ENCODE measurements around the gene COL1A1.
A peak's percentile ranks its signal among the peaks of the same experiment; 100 is the strongest.

Gene COL1A1

DNA sequence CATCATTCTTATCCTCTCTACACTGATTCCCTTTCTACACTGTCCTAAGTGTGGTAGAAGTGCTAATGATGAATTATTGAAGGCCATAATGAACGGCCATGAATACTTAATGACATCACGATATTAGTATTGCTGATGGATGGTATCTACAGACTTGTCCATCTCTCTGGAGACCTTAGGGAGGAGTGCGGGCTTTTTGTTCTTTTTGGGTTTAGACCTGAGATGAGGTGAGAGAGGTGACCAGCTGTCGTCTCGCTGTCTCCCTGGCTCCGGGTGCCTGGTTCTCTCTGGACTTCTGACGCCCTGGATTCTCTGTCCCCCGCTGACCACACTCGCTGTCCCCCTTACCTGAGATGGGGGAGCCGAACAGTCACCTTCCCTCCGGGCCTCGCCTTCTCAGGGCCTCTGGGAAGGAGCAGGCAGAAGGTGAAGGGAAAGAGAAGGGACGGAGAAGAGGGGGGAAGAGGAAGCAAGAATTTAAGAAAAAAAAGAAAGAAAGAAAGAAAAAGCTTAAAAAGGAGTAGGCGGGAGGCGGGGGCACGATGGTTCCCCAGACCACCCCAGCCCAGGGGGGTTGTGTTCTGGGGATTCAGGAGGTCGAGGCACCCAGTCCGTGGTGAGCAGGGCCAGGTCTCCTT is 18.5 kb downstream of the COL1A1 start:
- no peak for TF ChIP-seq ZFP3 (CRISPR knock-in tag; IDR thresholded peaks at IDR 0.05)

DNA sequence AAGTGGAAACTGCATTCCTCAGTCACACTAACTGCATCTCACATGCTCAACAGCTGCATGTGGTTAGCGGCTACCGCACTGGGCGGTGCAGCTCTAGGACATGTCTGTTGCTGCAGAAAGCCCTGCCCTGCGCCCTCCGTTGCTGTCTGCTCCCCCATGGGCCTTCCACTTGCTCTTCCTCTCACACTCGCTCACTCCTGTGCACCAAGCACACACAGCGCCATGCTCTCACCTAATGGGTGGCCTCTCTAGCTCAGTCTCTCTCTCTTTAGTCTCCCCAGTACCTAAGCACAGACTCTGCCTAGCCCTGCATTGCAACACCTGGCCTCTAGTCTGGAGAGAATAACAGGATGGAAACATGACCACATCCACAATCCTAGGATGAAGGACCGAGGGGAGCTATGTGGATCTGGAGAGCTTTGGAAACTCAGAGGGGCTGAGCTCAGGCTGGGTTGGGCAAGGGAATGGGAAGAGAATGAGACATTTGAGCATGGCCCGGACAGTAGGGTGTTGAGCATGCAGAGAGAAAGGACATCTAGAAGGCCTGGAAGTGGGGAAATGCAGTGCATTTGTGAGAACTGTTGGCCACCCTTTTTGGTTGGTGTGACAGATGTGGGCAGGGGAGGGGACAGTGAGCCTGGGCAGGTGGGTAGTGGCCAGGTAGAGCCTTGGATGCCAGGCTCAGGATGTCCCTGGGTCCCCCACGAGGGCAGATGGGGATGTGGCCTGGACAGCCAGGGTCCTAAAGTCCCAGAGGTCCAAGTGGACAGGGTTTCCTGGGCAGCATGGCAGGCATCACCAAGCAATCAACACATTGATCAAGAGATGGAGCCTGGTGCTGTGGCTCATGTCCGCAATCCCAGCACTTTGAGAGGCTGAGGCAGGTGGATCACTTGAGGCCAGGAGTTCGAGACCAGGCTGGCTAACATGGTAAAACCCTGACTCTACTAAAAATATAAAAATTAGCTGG is 19.6 kb downstream of the COL1A1 start:
- TF ChIP-seq RARB (CRISPR knock-in tag; IDR thresholded peaks at IDR 0.05), result no peak
- TF ChIP-seq, protein P1, sequence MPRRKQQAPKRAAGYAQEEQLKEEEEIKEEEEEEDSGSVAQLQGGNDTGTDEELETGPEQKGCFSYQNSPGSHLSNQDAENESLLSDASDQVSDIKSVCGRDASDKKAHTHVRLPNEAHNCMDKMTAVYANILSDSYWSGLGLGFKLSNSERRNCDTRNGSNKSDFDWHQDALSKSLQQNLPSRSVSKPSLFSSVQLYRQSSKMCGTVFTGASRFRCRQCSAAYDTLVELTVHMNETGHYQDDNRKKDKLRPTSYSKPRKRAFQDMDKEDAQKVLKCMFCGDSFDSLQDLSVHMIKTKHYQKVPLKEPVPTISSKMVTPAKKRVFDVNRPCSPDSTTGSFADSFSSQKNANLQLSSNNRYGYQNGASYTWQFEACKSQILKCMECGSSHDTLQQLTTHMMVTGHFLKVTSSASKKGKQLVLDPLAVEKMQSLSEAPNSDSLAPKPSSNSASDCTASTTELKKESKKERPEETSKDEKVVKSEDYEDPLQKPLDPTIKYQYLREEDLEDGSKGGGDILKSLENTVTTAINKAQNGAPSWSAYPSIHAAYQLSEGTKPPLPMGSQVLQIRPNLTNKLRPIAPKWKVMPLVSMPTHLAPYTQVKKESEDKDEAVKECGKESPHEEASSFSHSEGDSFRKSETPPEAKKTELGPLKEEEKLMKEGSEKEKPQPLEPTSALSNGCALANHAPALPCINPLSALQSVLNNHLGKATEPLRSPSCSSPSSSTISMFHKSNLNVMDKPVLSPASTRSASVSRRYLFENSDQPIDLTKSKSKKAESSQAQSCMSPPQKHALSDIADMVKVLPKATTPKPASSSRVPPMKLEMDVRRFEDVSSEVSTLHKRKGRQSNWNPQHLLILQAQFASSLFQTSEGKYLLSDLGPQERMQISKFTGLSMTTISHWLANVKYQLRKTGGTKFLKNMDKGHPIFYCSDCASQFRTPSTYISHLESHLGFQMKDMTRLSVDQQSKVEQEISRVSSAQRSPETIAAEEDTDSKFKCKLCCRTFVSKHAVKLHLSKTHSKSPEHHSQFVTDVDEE (CRISPR knock-in tag; IDR thresholded peaks at IDR 0.05), result no peak
- TF ChIP-seq, protein P2, sequence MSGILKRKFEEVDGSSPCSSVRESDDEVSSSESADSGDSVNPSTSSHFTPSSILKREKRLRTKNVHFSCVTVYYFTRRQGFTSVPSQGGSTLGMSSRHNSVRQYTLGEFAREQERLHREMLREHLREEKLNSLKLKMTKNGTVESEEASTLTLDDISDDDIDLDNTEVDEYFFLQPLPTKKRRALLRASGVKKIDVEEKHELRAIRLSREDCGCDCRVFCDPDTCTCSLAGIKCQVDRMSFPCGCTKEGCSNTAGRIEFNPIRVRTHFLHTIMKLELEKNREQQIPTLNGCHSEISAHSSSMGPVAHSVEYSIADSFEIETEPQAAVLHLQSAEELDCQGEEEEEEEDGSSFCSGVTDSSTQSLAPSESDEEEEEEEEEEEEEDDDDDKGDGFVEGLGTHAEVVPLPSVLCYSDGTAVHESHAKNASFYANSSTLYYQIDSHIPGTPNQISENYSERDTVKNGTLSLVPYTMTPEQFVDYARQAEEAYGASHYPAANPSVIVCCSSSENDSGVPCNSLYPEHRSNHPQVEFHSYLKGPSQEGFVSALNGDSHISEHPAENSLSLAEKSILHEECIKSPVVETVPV (CRISPR knock-in tag; IDR thresholded peaks at IDR 0.05), result no peak
- TF ChIP-seq, protein P3, sequence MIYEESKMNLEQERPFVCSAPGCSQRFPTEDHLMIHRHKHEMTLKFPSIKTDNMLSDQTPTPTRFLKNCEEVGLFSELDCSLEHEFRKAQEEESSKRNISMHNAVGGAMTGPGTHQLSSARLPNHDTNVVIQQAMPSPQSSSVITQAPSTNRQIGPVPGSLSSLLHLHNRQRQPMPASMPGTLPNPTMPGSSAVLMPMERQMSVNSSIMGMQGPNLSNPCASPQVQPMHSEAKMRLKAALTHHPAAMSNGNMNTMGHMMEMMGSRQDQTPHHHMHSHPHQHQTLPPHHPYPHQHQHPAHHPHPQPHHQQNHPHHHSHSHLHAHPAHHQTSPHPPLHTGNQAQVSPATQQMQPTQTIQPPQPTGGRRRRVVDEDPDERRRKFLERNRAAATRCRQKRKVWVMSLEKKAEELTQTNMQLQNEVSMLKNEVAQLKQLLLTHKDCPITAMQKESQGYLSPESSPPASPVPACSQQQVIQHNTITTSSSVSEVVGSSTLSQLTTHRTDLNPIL (CRISPR knock-in tag; IDR thresholded peaks at IDR 0.05; ENCODE audit: low read depth), result no peak
- no peak for TF ChIP-seq ISL1 (CRISPR knock-in tag; IDR thresholded peaks at IDR 0.05)
- TF ChIP-seq OSR1 (CRISPR knock-in tag; IDR thresholded peaks at IDR 0.05), result no peak
- TF ChIP-seq, protein P4, sequence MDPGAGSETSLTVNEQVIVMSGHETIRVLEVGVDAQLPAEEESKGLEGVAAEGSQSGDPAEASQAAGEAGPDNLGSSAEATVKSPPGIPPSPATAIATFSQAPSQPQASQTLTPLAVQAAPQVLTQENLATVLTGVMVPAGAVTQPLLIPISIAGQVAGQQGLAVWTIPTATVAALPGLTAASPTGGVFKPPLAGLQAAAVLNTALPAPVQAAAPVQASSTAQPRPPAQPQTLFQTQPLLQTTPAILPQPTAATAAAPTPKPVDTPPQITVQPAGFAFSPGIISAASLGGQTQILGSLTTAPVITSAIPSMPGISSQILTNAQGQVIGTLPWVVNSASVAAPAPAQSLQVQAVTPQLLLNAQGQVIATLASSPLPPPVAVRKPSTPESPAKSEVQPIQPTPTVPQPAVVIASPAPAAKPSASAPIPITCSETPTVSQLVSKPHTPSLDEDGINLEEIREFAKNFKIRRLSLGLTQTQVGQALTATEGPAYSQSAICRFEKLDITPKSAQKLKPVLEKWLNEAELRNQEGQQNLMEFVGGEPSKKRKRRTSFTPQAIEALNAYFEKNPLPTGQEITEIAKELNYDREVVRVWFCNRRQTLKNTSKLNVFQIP (CRISPR knock-in tag; IDR thresholded peaks at IDR 0.05; ENCODE audit: borderline replicate concordance, low read depth), result no peak
- TF ChIP-seq ARNTL (CRISPR knock-in tag; IDR thresholded peaks at IDR 0.05; ENCODE audit: borderline replicate concordance, low read depth), result no peak
- TF ChIP-seq TCF4 (CRISPR knock-in tag; IDR thresholded peaks at IDR 0.05; ENCODE audit: borderline replicate concordance), result no peak
- no peak for TF ChIP-seq ZFP3 (CRISPR knock-in tag; IDR thresholded peaks at IDR 0.05)
- TF ChIP-seq, protein P5, sequence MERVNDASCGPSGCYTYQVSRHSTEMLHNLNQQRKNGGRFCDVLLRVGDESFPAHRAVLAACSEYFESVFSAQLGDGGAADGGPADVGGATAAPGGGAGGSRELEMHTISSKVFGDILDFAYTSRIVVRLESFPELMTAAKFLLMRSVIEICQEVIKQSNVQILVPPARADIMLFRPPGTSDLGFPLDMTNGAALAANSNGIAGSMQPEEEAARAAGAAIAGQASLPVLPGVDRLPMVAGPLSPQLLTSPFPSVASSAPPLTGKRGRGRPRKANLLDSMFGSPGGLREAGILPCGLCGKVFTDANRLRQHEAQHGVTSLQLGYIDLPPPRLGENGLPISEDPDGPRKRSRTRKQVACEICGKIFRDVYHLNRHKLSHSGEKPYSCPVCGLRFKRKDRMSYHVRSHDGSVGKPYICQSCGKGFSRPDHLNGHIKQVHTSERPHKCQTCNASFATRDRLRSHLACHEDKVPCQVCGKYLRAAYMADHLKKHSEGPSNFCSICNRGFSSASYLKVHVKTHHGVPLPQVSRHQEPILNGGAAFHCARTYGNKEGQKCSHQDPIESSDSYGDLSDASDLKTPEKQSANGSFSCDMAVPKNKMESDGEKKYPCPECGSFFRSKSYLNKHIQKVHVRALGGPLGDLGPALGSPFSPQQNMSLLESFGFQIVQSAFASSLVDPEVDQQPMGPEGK (CRISPR knock-in tag; IDR thresholded peaks at IDR 0.05; ENCODE audit: borderline replicate concordance), result no peak
- TF ChIP-seq TOX (CRISPR knock-in tag; IDR thresholded peaks at IDR 0.05; ENCODE audit: borderline replicate concordance), result no peak
- no peak for TF ChIP-seq ZNF565 (CRISPR knock-in tag; conservative IDR thresholded peaks at IDR 0.05; ENCODE audit: low read depth)
- TF ChIP-seq ESRRG (CRISPR knock-in tag; IDR thresholded peaks at IDR 0.05), result no peak
- no peak for TF ChIP-seq ZC3H10 (CRISPR knock-in tag; IDR thresholded peaks at IDR 0.05)
- no peak for TF ChIP-seq GLIS3 (CRISPR knock-in tag; IDR thresholded peaks at IDR 0.05)
- TF ChIP-seq PPARA (CRISPR knock-in tag; IDR thresholded peaks at IDR 0.05; ENCODE audit: borderline replicate concordance), result no peak
- peak; percentile 0 for ATAC-seq

More for the DNA sequence above, 18.5 kb downstream of the COL1A1 start:
- no peak; the same call in 2 of the 3 replicates for ATAC-seq

DNA sequence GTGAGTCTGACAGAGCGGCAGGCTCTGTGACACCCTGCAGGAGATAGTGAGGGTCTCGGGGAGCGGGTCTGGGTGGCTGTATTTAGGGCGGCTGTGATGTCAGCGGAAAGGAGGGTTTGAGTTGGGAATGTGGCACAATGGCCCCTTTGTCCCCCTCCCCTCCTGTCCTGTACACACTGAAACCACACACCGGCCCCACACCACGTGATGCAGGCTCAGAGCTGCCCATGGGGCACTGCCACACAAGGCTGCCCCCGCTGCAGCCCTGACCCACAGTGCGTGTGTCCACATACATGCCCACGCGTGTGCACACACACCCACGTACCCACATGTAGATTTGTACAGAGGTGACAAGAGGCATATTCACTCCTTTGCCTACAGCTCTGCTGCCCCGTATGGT is 20.3 kb downstream of the COL1A1 start:
- ATAC-seq, result no peak
- TF ChIP-seq, protein P2 (CRISPR knock-in tag; IDR thresholded peaks at IDR 0.05), result no peak
- no peak for TF ChIP-seq CSDC2 (CRISPR knock-in tag; IDR thresholded peaks at IDR 0.05)
- TF ChIP-seq ZNF8 (CRISPR knock-in tag; IDR thresholded peaks at IDR 0.05), result no peak
- TF ChIP-seq, protein P4 (CRISPR knock-in tag; IDR thresholded peaks at IDR 0.05; ENCODE audit: borderline replicate concordance, low read depth), result no peak
- TF ChIP-seq, protein P3 (CRISPR knock-in tag; IDR thresholded peaks at IDR 0.05; ENCODE audit: low read depth), result no peak
- TF ChIP-seq RARB (CRISPR knock-in tag; IDR thresholded peaks at IDR 0.05), result no peak
- no peak for TF ChIP-seq OSR1 (CRISPR knock-in tag; IDR thresholded peaks at IDR 0.05)
- no peak for TF ChIP-seq ZNF565 (CRISPR knock-in tag; conservative IDR thresholded peaks at IDR 0.05; ENCODE audit: low read depth)
- no peak for TF ChIP-seq ARNTL (CRISPR knock-in tag; IDR thresholded peaks at IDR 0.05; ENCODE audit: borderline replicate concordance, low read depth)
- no peak for TF ChIP-seq ESRRG (CRISPR knock-in tag; IDR thresholded peaks at IDR 0.05)
- TF ChIP-seq TOX (CRISPR knock-in tag; IDR thresholded peaks at IDR 0.05; ENCODE audit: borderline replicate concordance), result no peak
- no peak for TF ChIP-seq SNAI2 (CRISPR knock-in tag; IDR thresholded peaks at IDR 0.05)
- TF ChIP-seq GLIS3 (CRISPR knock-in tag; IDR thresholded peaks at IDR 0.05), result no peak
- no peak for TF ChIP-seq ZFP3 (CRISPR knock-in tag; IDR thresholded peaks at IDR 0.05)

Measured in SK-N-SH treated with all-trans-retinoic acid at 6 μM for 48 hours (cell line).